ENCODE results near the gene DEFB113. TPM values are rescaled to one million over a fixed set of nuclear protein-coding genes. Genes with fewer than 3 reads are reported as not detected.
"Not testable (repeated sequence)": the region's sequence is repeated elsewhere in the genome, so short reads cannot be mapped to it uniquely, and the experiment has no call there.

DEFB113 gene
- total RNA-seq, 1 donor from 2014 or later = not detected

GRCh38 chr6:49964064-49964463 is 5.4 kb downstream of the DEFB113 start, which contains the start of gene DEFB114:
TSS of gene DEFB114 (minus strand) at chr6:49964164. CDS start at chr6:49964105, 59 bp downstream.
- no peak for DNase-seq (ENCODE audit: low read depth)
- TF ChIP-seq CTCF (conservative IDR thresholded peaks at IDR 0.05; ENCODE audit: low read depth, low read length) = no peak
- no peak within 1 kb of the TSS for H3K4me3 ChIP-seq (ENCODE audit: low read depth, low read length)

- H3K4me3 ChIP-seq (ENCODE audit: low read depth, low read length) = no peak overlapping the region
- DNase-seq (ENCODE audit: low read depth) = no peak
- TF ChIP-seq CTCF (conservative IDR thresholded peaks at IDR 0.05; ENCODE audit: low read depth, low read length) = no peak
These were observed 11.2 kb downstream of the DEFB113 start for GRCh38 chr6:49958180-49958579.

GRCh38 chr6:49955847-49956246 is 13.6 kb downstream of the DEFB113 start:
- no peak overlapping the region for H3K4me3 ChIP-seq (ENCODE audit: low read depth, low read length)
- no peak for TF ChIP-seq CTCF (conservative IDR thresholded peaks at IDR 0.05; ENCODE audit: low read depth, low read length)
- no peak for DNase-seq (ENCODE audit: low read depth)

- DNase-seq (ENCODE audit: low read depth) = no peak
- TF ChIP-seq CTCF (conservative IDR thresholded peaks at IDR 0.05; ENCODE audit: low read depth, low read length) = no peak
- H3K4me3 ChIP-seq (ENCODE audit: low read depth, low read length) = no peak overlapping the region
These were observed 17.5 kb downstream of the DEFB113 start for GRCh38 chr6:49951926-49952325.

GRCh38 chr6:49950415-49950751 is 19.0 kb downstream of the DEFB113 start:
- TF ChIP-seq CTCF (conservative IDR thresholded peaks at IDR 0.05; ENCODE audit: low read depth, low read length) = no peak

GRCh38 chr6:49949062-49949461 is 20.4 kb downstream of the DEFB113 start:
- no peak for DNase-seq (ENCODE audit: low read depth)
- TF ChIP-seq CTCF (conservative IDR thresholded peaks at IDR 0.05; ENCODE audit: low read depth, low read length) = no peak
- no peak overlapping the region for H3K4me3 ChIP-seq (ENCODE audit: low read depth, low read length)

More at GRCh38 chr6:49950415-49950751, 19.0 kb downstream of the DEFB113 start:
- no peak overlapping the region for H3K4me3 ChIP-seq (ENCODE audit: low read depth, low read length)
- DNase-seq (ENCODE audit: low read depth) = no peak

- no peak for TF ChIP-seq CTCF (conservative IDR thresholded peaks at IDR 0.05; ENCODE audit: low read depth, low read length)
- DNase-seq (ENCODE audit: low read depth) = no peak
- H3K4me3 ChIP-seq (ENCODE audit: low read depth, low read length) = no peak overlapping the region
These were observed 22.6 kb downstream of the DEFB113 start for GRCh38 chr6:49946835-49947234.

GRCh38 chr6:49944068-49944467 is 25.4 kb downstream of the DEFB113 start:
- not testable (repeated sequence) for DNase-seq (ENCODE audit: low read depth); H3K4me3 ChIP-seq (ENCODE audit: low read depth, low read length)

Data from epithelial cell of proximal tubule (primary cell).